GM21528 (cell line): ENCODE data around the gene PPP1R14D.
"Not testable (repeated sequence)": the region's sequence is repeated elsewhere in the genome, so short reads cannot be mapped to it uniquely, and the experiment has no call there.

ENCODE experiments used
- ATAC-seq: cut with Tn5 transposase; IDR thresholded peaks from one replicate; pipeline ENCODE4 v1.9.1; 2021; ENCODE audit warnings: mild to moderate bottlenecking, moderate library complexity; ENCODE audit not compliant: unreplicated experiment, low FRiP score

Gene PPP1R14D

GRCh38 chr15:40828447-40829036, at the start of gene PPP1R14D:
TSS of gene PPP1R14D (minus strand) at chr15:40828708. CDS start at chr15:40828641, 67 bp downstream.
- no peak for ATAC-seq

- ATAC-seq, result no peak
Measured at GRCh38 chr15:40877694-40878093, 49.2 kb upstream of the PPP1R14D start.

GRCh38 chr15:40875991-40876730, 47.7 kb upstream of the PPP1R14D start:
- ATAC-seq, result no peak

- ATAC-seq, result no peak
Measured at GRCh38 chr15:40873694-40874561, 45.4 kb upstream of the PPP1R14D start, which contains the start of gene RHOV. TSS of gene RHOV (minus strand) at chr15:40874234. CDS start at chr15:40874139, 95 bp downstream.

GRCh38 chr15:40872791-40873693, 44.5 kb upstream of the PPP1R14D start:
- ATAC-seq, result no peak

- ATAC-seq, result no peak
Measured at GRCh38 chr15:40871749-40872617, 43.5 kb upstream of the PPP1R14D start.

- ATAC-seq, result no peak
Measured at GRCh38 chr15:40870716-40871115, 42.2 kb upstream of the PPP1R14D start.

- ATAC-seq, result no peak
Measured at GRCh38 chr15:40869686-40870085, 41.2 kb upstream of the PPP1R14D start.

GRCh38 chr15:40867199-40867598, 38.7 kb upstream of the PPP1R14D start:
- no peak for ATAC-seq

- ATAC-seq, result no peak
Measured at GRCh38 chr15:40863660-40864270, 35.3 kb upstream of the PPP1R14D start.

GRCh38 chr15:40861147-40861546, 32.6 kb upstream of the PPP1R14D start:
- not testable (repeated sequence) for ATAC-seq

- ATAC-seq, result peak; percentile 75
Measured at GRCh38 chr15:40859206-40859851, 30.8 kb upstream of the PPP1R14D start.

- no peak for ATAC-seq
Measured at GRCh38 chr15:40858706-40859105, 30.2 kb upstream of the PPP1R14D start.

- peak; percentile 55 for ATAC-seq
Measured at GRCh38 chr15:40857601-40858341, 29.3 kb upstream of the PPP1R14D start.

GRCh38 chr15:40856746-40857145, 28.2 kb upstream of the PPP1R14D start:
- no peak for ATAC-seq

GRCh38 chr15:40855706-40856234, 27.3 kb upstream of the PPP1R14D start:
- no peak for ATAC-seq

- no peak for ATAC-seq
Measured at GRCh38 chr15:40854161-40854560, 25.7 kb upstream of the PPP1R14D start.
